ENCODE measurements around the gene GALNT18. TPM values are rescaled to one million over a fixed set of nuclear protein-coding genes. Genes with fewer than 3 reads are reported as not detected.

The GALNT18 gene
- total RNA-seq, 3 donors from 2014 or later: 14.7 to 25.9 (median 16.4) TPM

GRCh38 chr11:11262171-11262920 lies 359.5 kb downstream of the GALNT18 start:
- Histone ChIP-seq H3K36me3 (no peaks in the 10 kb centered on the region), H3K4me1 (no peaks in the 10 kb centered on the region), H3K9me3 (no peaks in the 10 kb centered on the region), H3K4me3 (no peak overlapping the region), H3K27ac (no peak overlapping the region), H3K27me3 (no peaks in the 10 kb centered on the region)
- DNase-seq (ENCODE audit: low spot score in 2 of 2): no peak
- no peak for TF ChIP-seq POLR2A (IDR thresholded peaks at IDR 0.05)
- no peak for TF ChIP-seq CTCF (IDR thresholded peaks at IDR 0.05)
- TF ChIP-seq POLR2AphosphoS5 (IDR thresholded peaks at IDR 0.05): no peak
- intact Hi-C loops (cut with DNase I; ENCODE audit: low total_unique reads): no loop called here

- TF ChIP-seq POLR2A (IDR thresholded peaks at IDR 0.05): no peak
- TF ChIP-seq CTCF (IDR thresholded peaks at IDR 0.05): no peak
- no peak for TF ChIP-seq POLR2AphosphoS5 (IDR thresholded peaks at IDR 0.05)
- H3K4me1 ChIP-seq: no peaks in the 10 kb centered on the region
- intact Hi-C loops (cut with DNase I; ENCODE audit: low total_unique reads): no loop called here
Observed at GRCh38 chr11:11261629-11262028, 360.2 kb downstream of the GALNT18 start.

GRCh38 chr11:11260903-11261302 lies 360.9 kb downstream of the GALNT18 start:
- intact Hi-C loops (cut with DNase I; ENCODE audit: low total_unique reads): no loop called here

More at GRCh38 chr11:11261629-11262028, 360.2 kb downstream of the GALNT18 start:
- Histone ChIP-seq H3K9me3 (no peaks in the 10 kb centered on the region), H3K27me3 (no peaks in the 10 kb centered on the region), H3K27ac (no peak overlapping the region), H3K4me3 (no peak overlapping the region), H3K36me3 (no peaks in the 10 kb centered on the region)
- no peak for DNase-seq (ENCODE audit: low spot score in 2 of 2)

GRCh38 chr11:11253995-11254394 lies 367.8 kb downstream of the GALNT18 start:
- Histone ChIP-seq H3K27ac (no peak overlapping the region), H3K36me3 (no peaks in the 10 kb centered on the region), H3K4me3 (no peak overlapping the region), H3K27me3 (no peaks in the 10 kb centered on the region), H3K4me1 (no peaks in the 10 kb centered on the region), H3K9me3 (no peaks in the 10 kb centered on the region)
- TF ChIP-seq CTCF (IDR thresholded peaks at IDR 0.05) (no peak), POLR2A (IDR thresholded peaks at IDR 0.05) (no peak), POLR2AphosphoS5 (IDR thresholded peaks at IDR 0.05) (no peak)
- intact Hi-C loops (cut with DNase I; ENCODE audit: low total_unique reads): no loop called here
- no peak for DNase-seq (ENCODE audit: low spot score in 2 of 2)

More at GRCh38 chr11:11260903-11261302, 360.9 kb downstream of the GALNT18 start:
- no peaks in the 10 kb centered on the region for H3K36me3 ChIP-seq
- no peak for DNase-seq (ENCODE audit: low spot score in 2 of 2)
- no peak overlapping the region for H3K4me3 ChIP-seq
- H3K27me3 ChIP-seq: no peaks in the 10 kb centered on the region
- H3K27ac ChIP-seq: no peak overlapping the region
- TF ChIP-seq POLR2AphosphoS5 (IDR thresholded peaks at IDR 0.05): no peak
- no peak for TF ChIP-seq POLR2A (IDR thresholded peaks at IDR 0.05)
- no peak for TF ChIP-seq CTCF (IDR thresholded peaks at IDR 0.05)
- no peaks in the 10 kb centered on the region for H3K9me3 ChIP-seq
- no peaks in the 10 kb centered on the region for H3K4me1 ChIP-seq

- Histone ChIP-seq H3K4me3 (no peak overlapping the region), H3K9me3 (no peaks in the 10 kb centered on the region), H3K27me3 (no peaks in the 10 kb centered on the region), H3K27ac (no peak overlapping the region), H3K36me3 (no peaks in the 10 kb centered on the region), H3K4me1 (no peaks in the 10 kb centered on the region)
- TF ChIP-seq POLR2A (IDR thresholded peaks at IDR 0.05) (no peak), CTCF (IDR thresholded peaks at IDR 0.05) (no peak), POLR2AphosphoS5 (IDR thresholded peaks at IDR 0.05) (no peak)
- DNase-seq (ENCODE audit: low spot score in 2 of 2): no peak
- intact Hi-C loops (cut with DNase I; ENCODE audit: low total_unique reads): no loop called here
Observed at GRCh38 chr11:11253497-11253896, 368.3 kb downstream of the GALNT18 start.

All from breast epithelium (tissue), 4 donors.